NCI-H2171 treated with DMSO at 0.1 percent for 48 hours (cell line): ENCODE results near the gene EIF4G2.
A peak's percentile ranks its signal among the peaks of the same experiment; 100 is the strongest.

ENCODE experiments used
- DNase-seq: peaks from one replicate; lab custom pipeline; 2025; lab: John Stamatoyannopoulos, UW

EIF4G2 gene

DNA sequence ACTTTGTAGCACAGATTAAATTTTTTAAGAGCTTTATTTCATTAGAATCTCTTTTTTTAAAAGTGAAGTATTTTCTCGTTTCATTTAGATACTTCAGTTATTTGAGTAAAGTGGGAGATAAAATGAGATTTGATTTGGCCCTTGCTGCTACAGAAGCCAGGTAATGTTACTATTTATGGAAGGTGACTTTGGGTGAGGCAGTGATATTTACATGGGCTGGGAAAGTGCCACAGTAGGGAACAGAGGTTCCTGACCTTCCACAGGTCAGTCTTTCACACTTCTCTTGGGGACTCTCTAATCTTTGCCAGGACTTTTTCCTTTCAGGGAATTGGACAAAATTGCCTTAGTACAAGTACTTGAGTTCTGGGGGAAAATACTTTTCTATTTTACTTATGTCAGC lies 37.3 kb downstream of the EIF4G2 start:
- DNase-seq = no peak

- peak; percentile 19 for DNase-seq
These were observed 38.0 kb downstream of the EIF4G2 start for GRCh38 chr11:10770626-10771254.

- DNase-seq = no peak
These were observed 44.3 kb downstream of the EIF4G2 start for GRCh38 chr11:10764412-10764811.

- DNase-seq = no peak
These were observed 45.0 kb downstream of the EIF4G2 start for GRCh38 chr11:10763766-10764165.

DNA sequence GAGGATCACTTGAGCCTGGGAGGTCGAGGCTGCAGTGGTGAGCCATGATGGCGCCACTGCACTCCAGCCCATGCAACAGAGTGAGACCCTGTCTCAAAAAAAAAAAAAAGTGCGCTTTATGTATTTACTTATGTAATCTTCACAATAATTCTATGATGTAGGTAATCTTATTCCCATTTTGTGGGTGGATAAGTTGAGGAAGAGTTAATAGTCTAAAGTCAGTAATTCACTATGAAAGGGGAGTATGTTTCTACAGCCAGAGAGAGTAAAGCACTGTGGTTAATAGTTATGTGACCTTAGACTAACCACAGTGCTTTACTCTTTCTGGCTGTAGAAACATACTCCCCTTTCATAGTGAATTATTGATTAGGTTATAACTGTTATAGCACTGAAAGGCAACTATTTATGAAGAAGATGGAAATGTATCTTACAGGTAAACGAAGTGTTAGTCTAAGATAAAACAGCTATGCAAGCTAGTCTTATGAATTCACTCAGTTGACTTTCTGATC lies 45.8 kb downstream of the EIF4G2 start:
- DNase-seq = no peak

GRCh38 chr11:10762185-10762584 lies 46.5 kb downstream of the EIF4G2 start:
- DNase-seq = no peak

GRCh38 chr11:10761085-10761698 lies 47.5 kb downstream of the EIF4G2 start:
- DNase-seq = no peak

- DNase-seq = peak; percentile 1
These were observed 49.8 kb downstream of the EIF4G2 start for GRCh38 chr11:10758957-10759356.

DNA sequence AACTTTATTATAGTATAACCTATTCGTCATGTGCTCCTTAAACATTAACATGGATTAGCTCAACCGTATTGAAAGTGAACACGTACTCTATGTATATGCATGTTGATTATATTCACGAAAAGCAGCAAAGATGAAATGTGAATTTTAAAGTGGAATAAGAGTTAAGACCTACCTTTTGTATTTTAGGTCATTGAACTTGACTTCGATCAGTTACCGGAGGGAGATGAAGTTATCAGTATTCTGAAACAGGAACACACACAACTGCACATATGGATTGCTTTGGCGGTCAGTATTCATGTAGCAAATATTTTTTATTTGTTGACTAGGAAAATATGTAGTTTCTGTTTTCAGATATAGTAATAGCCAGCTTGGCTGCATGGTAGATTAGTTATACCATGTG lies 56.2 kb downstream of the EIF4G2 start:
- DNase-seq = no peak

GRCh38 chr11:10752061-10752460 lies 56.7 kb downstream of the EIF4G2 start:
- DNase-seq = no peak

DNA sequence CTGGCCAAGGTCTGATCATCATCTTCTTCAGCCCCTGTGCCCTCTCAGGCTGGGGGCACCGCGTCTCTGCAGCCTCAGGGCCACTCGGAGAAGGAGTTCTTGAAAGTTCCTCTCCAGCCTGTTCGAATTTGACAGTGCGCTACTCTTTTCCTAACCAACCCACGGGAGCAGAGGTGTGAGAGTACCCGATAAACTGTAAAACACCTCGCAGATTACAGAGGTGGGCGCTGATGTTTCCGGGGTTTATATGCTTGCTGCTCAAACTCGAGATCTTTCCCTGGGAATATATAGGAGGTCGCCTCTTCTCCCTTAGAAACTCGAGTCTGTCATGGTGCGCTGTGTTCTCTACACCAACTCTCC lies 57.2 kb downstream of the EIF4G2 start:
- DNase-seq = no peak

DNA sequence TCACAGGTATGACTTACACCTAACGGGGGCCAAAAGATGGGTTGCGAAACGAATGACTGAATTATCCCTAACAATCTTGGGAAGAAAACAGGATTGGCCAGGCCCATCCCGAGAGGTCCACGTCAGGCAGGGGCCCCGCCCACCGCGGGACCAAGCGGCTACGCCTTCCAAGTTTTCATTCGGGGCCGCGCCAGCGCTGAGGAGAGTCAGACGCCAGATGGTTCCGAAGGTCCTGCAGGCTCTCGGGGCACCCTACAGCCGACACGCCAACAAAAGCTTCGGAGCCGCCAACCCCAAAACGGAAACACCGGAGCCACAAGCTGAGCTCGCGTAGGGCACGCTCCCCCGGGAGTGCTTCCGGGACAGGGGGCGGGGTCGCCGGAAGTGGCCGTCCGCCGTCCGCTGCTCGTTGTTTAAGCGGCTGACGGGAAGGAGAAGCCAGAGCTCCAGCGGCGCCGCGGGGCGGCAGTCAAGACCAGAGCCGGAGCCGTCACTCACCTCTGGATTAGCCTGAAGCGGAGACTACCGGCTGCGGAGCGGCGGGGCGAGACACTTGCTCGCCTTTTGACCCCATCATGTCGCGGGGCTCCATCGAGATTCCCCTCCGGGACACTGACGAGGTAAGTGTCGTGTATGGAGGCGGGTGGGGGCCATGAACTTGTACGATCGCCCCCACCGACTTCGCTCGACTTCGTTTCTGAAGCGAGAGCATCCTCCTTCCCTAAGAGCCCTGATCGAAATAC lies 57.7 kb downstream of the EIF4G2 start, which contains the start of gene CTR9:
TSS of gene CTR9 (plus strand) at position 409 of the 743 bp plus-strand sequence. CDS start at position 576, 167 bp downstream.
- DNase-seq = peak; percentile 92

DNA sequence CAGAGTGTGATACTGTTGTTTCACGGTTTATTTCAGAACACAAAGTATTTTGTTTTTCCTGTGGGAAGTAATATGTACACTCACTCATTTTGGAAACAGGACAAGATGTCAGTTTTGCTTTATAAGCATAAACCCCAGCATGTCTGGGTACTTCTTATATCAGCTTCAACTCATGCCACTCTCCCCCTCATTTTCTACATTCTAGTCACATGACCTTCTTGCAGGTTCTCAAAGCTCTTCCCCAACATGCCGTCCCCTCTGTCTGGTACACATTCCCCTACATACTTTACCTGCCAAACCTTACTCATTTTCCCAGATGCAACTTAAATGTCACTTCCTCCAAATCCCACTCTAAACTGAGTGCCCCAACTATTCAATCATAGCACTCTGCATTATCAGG lies 59.2 kb downstream of the EIF4G2 start:
- no peak for DNase-seq

DNA sequence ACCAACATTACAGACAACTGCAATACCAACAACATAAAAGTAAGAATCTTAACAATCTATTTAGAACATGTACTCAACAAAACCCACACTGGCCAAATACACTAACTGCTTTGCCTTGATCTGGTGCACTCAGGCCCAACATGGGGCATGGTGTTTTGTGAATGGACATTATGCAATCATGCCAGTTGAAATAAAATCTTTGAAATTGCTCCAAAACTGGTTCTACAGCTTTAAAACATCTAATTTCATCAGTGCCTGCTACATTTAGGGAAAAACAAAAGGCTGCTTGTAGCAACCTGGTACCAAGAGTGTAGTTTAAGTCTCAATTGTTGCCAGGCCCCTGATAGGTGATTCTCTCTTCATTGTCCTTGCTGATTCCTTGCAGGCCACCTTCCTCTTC lies 61.0 kb downstream of the EIF4G2 start:
- no peak for DNase-seq
